HG02571 (cell line): Measurements from ENCODE around the gene PSTPIP1.

Experiments
- ATAC-seq: cut with Tn5 transposase; IDR thresholded peaks from one replicate; pipeline ENCODE4 v1.9.1; 2021; ENCODE audit warnings: mild to moderate bottlenecking, moderate library complexity; ENCODE audit not compliant: unreplicated experiment

Gene PSTPIP1

GRCh38 chr15:76998663-76999285, 3.8 kb downstream of the PSTPIP1 start:
- no peak for ATAC-seq

GRCh38 chr15:76999996-77000395, 5.1 kb downstream of the PSTPIP1 start:
- no peak for ATAC-seq

- no peak for ATAC-seq
These were observed 6.4 kb downstream of the PSTPIP1 start for GRCh38 chr15:77001351-77001750.

GRCh38 chr15:77001966-77002365, 7.0 kb downstream of the PSTPIP1 start:
- ATAC-seq, result no peak

GRCh38 chr15:77002436-77002835, 7.5 kb downstream of the PSTPIP1 start:
- no peak for ATAC-seq

GRCh38 chr15:77002954-77003912, 8.3 kb downstream of the PSTPIP1 start:
- peak; percentile 86 for ATAC-seq

- no peak for ATAC-seq
These were observed 9.3 kb downstream of the PSTPIP1 start for GRCh38 chr15:77004189-77004588.

GRCh38 chr15:77009176-77009575, 14.2 kb downstream of the PSTPIP1 start:
- ATAC-seq, result no peak

GRCh38 chr15:77009646-77010311, 14.9 kb downstream of the PSTPIP1 start:
- no peak for ATAC-seq

- no peak for ATAC-seq
These were observed 15.4 kb downstream of the PSTPIP1 start for GRCh38 chr15:77010312-77010686.

GRCh38 chr15:77010857-77011256, 15.9 kb downstream of the PSTPIP1 start:
- no peak for ATAC-seq

GRCh38 chr15:77012117-77012712, 17.3 kb downstream of the PSTPIP1 start:
- no peak for ATAC-seq

- no peak for ATAC-seq
These were observed 17.9 kb downstream of the PSTPIP1 start for GRCh38 chr15:77012868-77013267.

GRCh38 chr15:77013776-77014131, 18.8 kb downstream of the PSTPIP1 start:
- peak; percentile 40 for ATAC-seq

- peak; percentile 42 for ATAC-seq
These were observed 19.5 kb downstream of the PSTPIP1 start for GRCh38 chr15:77014132-77015081.

GRCh38 chr15:77015646-77016320, 20.9 kb downstream of the PSTPIP1 start:
- no peak for ATAC-seq

GRCh38 chr15:77016321-77016695, 21.4 kb downstream of the PSTPIP1 start:
- no peak for ATAC-seq

GRCh38 chr15:77017091-77017660, 22.2 kb downstream of the PSTPIP1 start:
- ATAC-seq, result no peak
